ENCODE measurements around the gene BCAS4.

DNA sequence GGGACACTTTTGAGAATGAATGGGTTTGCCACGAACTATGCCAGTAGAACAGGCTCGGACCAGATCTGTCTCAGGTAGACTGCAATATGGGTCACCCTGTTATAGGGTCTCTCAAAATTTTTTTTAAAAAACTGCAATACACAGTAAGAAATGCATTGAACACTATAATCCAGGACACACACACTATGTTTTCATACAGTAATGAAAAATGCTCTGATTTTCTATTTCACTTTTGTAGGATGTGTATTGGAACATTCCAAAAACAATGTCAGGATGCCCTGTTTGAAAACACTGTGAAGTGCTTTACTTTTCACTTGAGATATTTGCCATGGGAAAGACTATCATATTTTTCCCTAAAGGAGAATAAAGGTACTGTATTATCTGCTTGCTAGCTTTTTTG lies 38.4 kb upstream of the BCAS4 start:
- no peak for TF ChIP-seq EP300 (IDR thresholded peaks at IDR 0.05)
- TF ChIP-seq CTCF (IDR thresholded peaks at IDR 0.05): no peak
- TF ChIP-seq POLR2A (IDR thresholded peaks at IDR 0.05): no peak
